CD4-positive, alpha-beta T cell treated with Interleukin-2 at 100 ng/mL for 4 hours (primary cell): ENCODE results near the gene RGS6.
A peak's percentile ranks its signal among the peaks of the same experiment; 100 is the strongest.

Experiments used
- DNase-seq: peaks from one replicate; pipeline ENCODE4 v3.0.0-alpha.2; 2020; ENCODE audit warnings: low spot score

The RGS6 gene

DNA sequence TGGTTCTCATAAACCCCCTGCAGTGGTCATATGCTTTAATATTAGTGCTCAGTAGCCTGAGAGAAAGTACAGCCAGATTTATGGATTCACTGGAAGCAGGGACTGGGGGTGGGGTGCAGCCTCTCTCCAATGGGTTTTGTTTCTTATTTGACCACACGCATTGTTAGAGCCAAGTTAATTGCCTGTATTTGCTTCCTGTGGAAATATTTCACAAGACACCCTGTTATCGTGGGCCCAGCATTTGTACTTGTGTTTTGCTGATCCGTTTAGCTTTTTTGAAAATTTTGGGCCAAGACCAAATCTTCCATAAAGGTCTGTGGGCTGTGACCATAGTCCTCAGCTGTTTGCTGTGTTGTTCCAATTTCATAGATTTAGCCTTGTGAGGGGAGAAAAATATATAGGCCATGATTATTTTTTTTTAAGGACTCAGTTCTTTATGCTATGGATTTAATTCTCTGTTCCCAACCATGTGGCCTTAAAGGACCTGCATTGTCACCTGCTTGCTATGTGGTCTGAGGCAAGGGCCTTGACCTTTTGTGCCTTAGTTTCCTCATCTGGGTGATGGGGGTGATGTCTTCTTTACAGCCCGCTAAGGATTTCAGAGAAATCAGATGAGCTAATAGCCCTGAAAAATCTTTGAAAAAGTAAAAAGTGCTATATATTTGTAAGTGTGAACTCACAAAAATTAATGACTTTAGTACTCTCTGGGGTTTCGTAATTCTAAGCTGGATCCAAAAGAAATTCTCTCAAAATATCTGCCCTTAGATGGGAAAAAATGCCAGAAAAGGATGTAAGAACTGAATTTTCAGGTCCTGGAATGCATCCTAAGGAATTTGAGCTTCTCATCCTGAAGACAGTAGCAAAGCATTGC is 591.4 kb downstream of the RGS6 start:
- no peak for DNase-seq

DNA sequence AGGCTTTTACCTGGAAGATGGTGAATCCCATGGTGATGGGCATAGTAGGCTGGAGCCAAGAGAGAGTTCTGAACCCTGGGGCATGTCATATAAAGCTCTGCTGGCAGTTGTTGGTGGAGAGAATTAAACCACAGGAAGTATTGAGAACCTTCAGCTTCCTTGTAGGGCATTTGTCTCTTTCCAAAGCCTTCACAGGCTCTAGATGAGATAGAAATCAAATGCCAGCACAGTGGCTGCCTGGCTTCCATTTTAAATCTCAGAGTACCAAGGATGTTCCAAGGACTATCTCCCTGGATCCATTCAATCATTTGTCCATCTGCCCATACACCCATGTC is 592.0 kb downstream of the RGS6 start:
- DNase-seq, result no peak

DNA sequence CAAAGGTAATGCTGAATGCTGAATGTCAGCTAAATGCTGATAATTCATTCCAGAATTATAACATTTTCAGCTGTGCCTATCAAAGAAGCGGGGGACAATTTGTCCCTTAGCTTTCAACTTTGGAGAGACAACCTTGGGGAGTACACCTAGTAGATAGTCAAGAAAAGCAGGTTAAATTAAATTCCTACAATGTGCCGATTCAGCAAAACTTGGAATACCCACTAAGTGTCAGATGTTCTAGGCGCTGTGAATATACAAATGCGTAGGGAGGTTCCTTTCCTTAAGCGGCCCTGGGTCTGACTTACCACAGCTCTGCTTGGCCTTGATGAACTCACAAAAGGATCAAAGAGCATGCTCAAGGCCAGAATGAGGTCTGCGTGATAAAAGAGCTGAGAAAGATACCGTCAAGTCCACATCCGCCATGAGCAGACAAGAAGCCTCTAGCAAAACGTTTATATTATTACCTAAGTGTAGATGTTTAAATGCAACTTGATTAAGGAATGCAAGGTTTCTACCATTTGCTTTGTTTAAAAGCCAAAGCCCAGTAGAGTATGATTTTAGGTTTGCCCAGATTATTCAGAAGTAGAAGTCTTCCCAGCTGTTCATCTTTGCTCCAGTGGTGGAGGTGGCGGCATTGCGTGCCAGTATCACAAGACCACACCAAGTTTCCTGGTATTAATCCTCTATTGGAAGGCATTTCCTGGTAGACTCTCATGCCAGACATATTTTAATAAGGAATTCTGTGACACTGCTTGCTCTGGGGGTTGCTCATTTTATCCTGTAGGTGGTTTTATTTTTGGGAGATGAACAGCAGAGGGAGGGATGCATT is 593.1 kb downstream of the RGS6 start:
- no peak for DNase-seq

DNA sequence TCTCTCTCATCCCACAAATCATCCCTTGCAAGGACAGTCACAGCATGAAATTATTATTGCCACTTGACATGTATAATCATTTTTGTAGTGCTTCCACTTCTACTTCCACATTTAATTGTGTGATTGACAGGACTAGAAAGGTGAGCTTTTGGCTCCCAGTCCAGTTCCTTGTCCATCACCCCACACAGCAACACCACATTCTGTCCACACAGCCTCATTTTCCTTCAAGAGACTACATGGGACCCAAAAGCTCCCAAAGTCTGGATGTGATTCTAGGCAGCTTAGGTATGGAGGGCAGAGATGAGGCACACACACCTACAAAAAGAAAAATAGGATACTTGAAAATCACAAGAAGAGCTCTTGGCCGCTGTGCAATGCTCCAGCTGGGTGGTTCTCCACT is 595.4 kb downstream of the RGS6 start:
- DNase-seq, result no peak

DNA sequence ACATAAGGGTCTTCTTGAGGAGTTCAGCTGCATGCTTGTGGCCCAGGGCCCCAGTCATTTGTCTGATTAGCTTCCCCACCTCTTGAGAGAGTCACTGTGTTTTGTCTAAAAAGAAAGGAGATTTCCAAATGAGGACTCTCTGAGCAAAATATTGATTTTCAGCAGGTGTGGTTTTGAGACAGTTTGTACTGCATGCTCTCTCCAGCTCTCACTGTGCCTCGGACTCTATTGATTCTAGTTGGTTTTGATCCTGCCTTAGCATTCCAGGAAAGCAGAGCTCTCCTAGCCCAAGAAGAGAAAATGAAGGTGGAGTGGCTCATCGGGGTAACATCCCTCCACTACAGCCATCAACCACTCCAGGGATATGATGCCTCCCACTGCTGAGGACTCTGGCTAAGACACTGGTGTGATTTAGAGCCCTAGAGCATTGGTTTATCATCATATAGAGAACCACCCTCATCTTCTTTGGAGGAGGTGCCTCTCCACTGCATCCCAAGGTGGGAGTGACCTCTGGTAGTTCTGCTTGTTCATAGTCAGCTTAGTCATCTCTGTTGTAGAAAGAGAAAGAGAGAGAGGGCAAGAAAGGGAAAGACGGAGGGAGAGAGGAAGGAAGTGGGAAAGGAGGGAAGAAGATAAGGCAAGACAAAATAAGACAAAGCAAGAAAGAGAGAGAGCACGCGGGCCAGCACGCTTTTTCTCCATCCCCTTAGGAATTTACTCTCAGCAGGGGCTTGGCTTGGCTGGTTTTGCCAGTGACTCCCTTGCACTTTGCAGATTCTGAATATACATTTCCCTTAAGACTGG is 596.0 kb downstream of the RGS6 start:
- DNase-seq, result no peak

DNA sequence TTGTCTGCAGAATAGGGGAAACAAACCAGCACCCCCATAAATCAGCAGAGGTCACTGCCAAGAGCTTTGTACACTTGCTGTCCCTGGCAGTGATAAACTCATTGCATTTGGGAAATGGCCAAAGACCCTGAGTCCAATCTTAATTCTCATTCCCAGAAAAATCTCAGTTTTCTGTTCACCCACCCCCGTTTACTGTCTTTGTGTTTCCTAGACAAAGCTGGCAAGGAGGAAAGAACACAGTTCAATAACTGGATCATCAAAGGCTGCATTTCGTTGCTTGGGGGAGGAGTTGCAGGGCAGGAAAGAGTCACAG is 596.6 kb downstream of the RGS6 start:
- DNase-seq, result no peak

DNA sequence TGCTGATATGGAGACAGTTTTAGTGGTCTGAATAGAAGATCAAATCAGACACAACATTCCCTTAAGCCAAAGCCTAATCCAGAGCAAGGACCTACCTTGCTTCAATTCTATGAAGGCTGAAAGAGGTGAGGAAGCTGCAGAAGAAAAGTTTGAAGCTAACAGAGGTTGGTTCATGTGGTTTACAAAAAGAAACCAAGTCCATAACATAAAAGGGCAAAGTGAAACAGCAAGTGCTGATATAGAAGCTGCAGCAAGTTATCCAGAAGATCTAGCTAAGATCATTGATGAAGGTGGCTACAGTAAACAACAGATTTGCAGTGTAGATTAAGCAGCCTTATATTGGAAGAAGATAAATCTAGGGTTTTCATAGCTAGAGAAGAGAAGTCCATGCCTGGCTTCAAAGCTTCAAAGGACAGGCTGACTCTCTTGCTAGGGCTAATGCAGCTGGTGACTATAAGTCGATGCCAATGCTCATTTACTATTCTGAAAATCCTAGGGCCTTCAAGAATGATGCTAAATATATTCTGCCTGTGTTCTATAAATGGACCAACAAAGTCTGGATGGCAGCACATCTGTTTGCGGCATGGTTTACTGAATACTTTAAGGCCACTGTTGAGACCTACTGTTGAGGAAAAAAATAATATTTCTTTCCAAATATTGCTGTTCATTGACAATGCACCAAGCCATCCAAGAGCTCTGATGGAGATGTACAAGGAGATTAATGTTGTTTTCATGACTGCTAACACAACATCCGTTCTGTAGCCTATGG is 600.6 kb downstream of the RGS6 start:
- peak; percentile 17 for DNase-seq

DNA sequence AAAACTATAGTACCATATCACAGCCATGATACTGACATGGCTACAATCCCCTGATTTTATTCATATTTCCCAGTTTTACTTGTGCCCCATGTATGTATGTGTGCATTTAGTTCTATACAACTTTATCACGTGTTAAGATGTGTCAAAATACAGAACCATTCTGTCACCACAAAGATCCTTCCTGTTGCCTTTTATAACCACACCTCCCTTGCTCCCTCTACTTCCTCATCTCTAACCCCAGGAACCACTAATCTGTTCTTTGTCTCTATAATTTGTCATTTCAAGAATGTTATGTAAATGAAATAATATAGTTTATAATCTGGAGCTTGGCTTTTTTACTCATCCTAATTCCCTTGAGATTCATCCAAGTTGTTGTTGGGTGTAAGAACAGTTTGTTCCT is 603.3 kb downstream of the RGS6 start:
- DNase-seq, result peak; percentile 39

DNA sequence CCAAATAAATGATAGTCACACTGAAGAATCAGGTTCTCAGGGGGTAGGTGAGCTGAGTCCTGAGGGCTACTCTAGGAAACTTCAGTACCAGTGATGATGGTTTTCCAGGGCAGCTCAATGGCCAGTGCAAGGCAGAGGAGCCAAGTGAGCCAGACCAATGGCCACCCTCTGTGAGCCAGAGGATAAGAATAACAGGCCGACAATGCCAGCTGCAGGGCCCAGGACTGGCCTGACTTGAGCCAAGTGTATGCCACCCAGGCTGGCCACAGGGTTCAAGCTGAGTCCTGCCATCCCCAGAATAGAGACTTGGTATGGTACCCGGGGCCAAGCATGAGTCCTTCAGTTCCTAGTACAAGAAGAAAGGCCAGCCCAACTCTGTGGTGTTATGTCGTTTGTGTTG is 606.2 kb downstream of the RGS6 start:
- DNase-seq, result no peak

DNA sequence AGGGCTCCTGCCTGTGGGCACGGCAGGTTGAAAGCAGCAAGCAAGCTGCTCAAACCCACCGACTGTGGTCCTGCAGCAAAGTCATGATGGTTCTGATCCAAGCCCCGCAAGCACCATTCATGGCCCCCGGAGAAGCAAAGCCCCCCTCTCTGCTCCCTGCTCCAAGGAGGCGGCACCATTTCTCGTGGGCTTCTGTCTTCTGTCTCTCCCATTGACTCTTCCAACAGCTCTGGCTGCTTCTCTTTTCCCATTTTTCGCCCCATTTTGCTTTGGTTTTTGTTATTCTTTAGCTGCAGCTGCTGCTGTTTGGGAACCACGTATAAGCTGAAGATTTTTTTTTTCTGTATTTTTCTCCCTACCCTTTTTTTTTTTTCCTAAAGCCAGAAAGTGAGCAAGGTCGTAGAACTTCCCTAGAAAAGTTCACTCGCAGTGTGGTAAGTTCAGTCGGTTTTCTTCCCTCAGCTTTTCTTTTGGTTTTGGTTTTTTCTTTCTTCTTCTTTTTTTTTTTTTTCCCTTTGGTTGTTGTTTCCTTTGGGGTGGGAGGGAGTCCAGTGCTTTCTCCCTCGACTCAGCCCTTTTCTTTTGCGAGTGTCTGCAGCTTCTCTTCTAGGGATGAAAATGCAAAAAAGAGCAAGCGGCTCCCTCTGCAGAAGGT is 607.6 kb downstream of the RGS6 start:
- DNase-seq, result no peak

DNA sequence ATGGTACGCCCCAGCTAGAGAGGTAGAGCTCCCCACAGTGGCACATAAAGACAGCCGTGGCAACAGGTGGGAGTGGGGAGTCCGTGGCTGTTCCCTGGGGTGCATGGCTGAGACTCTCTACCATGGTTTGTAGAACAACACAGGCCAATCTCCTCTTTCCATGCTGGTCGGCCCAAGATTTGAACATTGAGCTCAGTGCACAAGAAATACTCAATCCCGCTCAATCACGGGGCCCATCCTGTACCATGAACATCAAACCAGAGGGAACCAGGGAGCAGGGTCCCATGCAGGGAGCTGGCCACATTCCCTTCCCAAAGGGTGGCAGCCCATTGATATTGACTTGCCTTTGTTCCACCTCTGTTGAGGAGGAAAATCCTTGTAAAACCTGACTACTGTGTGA is 608.6 kb downstream of the RGS6 start:
- no peak for DNase-seq

DNA sequence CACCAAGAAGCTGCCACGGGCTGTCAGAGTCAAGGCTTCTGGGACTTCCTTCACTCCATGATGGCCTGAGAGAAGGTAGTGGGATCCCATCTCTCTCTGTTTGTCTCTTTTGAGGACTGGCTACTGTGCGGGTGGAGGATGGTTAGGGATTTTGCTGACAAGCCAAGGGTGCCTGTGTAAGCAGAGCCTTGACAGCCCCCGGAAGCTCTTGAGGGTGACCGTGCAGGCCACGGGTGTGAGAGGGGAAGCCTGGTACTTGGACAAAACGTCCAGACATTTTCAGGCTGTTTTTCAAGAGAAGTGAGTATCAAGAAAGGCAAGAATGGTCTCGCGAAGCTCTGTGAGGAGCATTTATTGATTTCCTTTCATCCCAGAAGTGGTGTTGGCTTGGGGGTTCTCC is 609.3 kb downstream of the RGS6 start:
- DNase-seq, result no peak

DNA sequence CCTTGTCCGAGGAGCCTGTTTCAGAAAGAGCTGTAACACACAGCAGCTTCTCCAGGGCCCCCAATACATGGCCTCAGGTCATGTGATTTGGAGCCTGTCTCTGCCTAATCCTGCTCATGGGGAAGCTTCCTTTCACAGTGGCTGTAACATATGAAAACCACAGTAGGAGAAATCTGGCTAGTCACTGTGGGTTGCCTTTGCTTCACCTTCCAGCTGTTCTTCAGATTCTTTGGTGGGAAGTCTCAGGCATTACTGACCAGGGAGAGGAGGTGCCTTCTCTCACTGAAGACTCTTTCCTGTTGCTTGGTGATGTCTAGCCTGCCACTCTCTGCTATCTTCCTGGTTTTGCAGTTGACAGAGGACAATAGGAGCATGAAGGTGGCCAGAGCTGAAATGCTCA is 611.1 kb downstream of the RGS6 start:
- no peak for DNase-seq

DNA sequence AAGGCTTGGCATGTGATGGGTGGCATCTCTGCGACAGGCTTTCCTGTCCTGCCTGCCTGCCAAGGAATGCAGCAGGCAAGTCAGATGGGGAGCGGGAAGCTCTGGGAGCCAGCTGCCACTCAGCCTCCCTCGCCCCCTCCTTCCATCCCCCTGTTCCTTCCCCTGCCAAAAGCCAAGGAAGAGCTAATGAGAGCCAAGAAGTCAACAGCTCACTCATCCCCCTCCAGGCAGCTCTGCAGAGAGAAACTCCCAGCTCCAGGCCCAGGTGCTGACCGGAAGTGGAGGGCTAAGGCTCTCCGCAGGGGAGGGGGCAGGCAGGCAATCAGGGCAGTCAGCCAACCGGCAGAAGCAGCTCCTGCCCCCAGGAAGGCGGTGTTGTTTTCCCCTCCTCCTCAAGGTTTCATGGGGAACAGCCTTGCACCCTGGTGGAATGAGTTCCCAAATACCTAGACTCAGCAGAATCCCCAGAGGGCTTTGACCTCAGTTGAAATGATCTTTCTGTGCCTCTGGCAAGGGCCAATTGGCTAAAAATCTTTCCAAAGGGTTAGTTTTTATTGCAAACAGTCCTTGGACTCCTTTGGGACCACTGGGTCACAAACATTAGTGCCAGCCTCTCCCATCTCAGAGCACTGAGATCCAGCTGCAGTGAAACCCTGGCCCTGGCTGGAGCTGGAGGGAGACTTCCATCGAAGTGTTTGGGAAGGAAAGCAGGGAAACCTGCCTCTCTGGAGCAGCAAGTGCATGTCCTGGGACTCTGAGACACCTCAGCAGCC is 612.6 kb downstream of the RGS6 start:
- no peak for DNase-seq

DNA sequence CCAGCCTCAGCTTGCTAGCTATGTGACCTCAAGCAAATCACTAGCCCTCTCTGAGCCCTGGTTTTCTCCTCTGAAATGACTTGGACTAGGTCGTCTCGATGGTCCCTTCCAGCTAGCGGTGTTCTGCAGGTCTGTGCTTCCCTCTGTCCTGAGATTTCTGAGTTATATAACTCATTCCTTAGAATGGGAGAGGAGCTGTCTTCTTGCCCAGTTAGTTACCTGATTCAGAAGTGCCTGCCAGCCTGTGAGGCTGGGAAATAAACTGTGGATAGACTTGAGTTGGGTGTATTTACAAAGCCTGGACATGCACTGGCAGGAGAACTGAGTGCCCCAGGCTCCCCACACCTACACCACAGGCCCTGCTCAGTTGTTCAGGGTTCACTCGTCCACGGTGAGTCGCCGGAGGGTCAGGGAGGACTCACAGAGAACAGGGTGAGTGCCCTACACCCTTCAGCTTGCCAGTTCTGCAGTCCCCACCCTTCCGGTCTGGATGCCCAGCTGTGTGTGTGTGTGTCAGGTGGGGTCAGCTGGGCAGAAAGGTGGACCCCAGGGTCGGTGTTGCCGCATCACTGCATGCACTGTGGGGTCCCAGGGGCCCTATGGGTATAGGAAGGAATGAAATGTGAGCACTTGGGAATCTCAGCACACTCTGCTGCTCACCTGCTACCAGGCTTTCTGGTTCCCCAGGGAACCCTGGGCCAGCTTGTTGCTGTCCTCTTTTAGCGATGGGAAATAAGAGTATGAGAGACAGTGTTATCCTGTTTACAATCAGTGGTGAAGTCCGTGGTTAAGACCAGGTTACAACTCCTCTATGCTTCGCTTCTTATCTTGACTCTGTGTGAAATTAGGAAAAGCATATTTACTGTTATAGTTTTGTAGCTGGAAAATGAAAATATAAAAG is 613.4 kb downstream of the RGS6 start:
- no peak for DNase-seq

DNA sequence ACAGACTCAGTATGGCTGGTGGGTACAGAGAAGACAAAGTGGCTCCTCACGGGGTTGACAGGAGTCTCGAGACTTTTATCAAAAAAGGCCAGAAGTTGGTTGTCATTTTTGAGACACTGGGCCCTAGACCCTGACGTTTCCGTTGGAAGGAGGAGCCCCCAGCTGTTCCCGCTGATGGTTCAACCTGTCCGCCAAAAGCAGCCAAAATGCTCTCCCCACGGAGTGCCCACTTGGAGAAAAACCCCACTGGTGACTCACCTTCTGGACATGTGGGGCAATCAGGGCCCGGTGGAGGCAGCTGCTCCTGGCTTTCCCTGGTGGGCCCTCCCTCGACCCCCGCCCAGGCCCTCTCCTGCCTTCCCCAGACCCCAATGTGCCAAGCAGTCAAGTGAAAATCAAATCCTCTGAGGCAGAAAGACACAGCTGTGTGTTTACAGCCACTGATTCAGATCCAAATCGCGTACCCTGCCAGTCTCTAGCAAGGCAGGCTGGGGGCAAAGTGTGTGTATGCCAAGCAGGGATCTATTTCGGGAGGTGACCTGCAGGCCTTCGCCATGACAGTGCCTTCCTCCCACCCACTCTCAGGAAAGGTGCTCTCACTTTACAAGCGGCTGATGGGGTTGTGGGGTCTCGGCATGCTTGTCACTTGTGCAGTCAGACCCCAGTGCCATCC is 614.3 kb downstream of the RGS6 start:
- DNase-seq, result no peak

DNA sequence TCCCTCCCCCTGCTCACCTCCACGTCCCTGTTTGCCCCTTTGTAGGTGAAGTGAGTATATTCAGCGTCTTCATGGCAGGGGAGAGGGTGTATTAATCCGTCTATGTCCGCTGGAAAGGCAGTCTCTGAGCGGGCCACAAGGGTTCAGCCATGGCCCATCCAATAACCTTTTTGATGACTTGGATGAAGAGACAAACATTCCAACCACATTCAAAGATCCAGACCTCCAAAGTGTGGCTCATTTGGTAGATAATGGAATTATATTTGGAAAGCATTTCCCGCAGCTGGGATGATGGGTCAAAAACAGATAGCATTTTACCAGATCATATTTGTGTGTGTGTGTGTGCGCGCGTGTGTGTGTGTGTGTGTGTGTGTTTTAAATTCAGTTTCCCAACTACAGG is 615.8 kb downstream of the RGS6 start:
- no peak for DNase-seq

DNA sequence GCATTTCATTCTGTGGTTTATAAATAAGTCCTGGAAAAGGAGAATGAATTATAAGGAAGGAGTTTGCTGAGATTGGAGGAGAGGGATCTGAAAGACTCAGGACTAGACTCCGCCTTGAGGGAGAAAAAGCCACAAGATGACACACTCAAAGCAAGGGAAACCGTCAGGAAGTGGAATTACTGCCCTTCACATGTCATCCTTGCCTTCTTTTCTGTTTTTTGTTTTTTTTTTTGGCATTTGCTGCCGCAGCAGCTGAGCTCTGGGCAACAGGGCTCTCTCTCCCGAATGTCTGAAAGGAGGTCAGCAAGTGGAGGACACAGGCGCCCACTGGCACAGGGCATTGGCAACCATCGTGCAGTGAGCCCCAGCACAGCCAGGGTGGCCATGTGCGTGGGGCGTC is 616.8 kb downstream of the RGS6 start:
- no peak for DNase-seq

DNA sequence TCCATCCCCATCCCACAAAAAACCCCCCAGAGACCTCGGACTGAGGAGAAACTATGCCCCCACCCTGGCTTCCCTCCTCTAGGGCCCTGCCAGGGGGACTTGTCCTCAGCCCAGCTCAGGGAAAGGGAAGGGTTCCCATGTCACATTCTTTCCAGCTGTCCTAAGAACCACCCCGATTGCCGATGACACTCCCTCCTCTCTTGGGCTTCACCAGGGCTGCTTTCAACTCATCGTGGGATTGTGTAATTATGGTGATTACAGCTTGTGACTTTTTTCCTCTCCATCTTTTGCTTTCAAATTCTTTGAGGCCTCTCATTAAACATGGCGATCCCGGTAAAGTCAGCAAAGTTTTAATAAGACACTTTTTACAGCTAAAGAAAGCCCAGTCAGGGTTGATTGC is 617.6 kb downstream of the RGS6 start:
- no peak for DNase-seq
